HL-60 (cell line): Measurements from ENCODE around the gene HES4.

ENCODE experiments used
- DNase-seq, 2 experiments: peaks; one replicate each; pipeline ENCODE4 v3.0.0-alpha.2; 2010 to 2020; ENCODE audit warnings: low read depth in 1 of 2, low spot score in 1 of 2
- H3K27ac ChIP-seq: fragments of 250-450 bp; sonication (Bioruptor Pico); replicated peaks from 2 replicates; pipeline ENCODE4 v1.5.1; 2020; ENCODE audit warnings: mild to moderate bottlenecking, moderate library complexity
- H3K27me3 ChIP-seq: fragments of 250-450 bp; sonication (Bioruptor Pico); 2 replicates; pipeline ENCODE4 v1.5.1; 2021; ENCODE audit warnings: mild to moderate bottlenecking, moderate library complexity; ENCODE audit not compliant: insufficient read depth, poor library complexity, severe bottlenecking
- H3K4me3 ChIP-seq: replicated peaks from 2 replicates; pipeline ENCODE4 v1.5.1; 2011; ENCODE audit warnings: mild to moderate bottlenecking, control low read depth, low read length; ENCODE audit not compliant: insufficient read depth
- GABPA ChIP-seq: IDR thresholded peaks from 2 replicates; pipeline ENCODE4 v1.6.1; 2012; ENCODE audit warnings: low read depth
- POLR2AphosphoS5 ChIP-seq: IDR thresholded peaks from 2 replicates; pipeline ENCODE4 v1.6.1; 2012; ENCODE audit warnings: low read depth
- SPI1 ChIP-seq: IDR thresholded peaks from 2 replicates; pipeline ENCODE4 v1.6.1; 2012; ENCODE audit warnings: low read depth, mild to moderate bottlenecking, borderline replicate concordance
- TF ChIP-seq, protein P1 (sequence below): IDR thresholded peaks from one replicate; pipeline ENCODE4 v1.5.1; 2011; ENCODE audit warnings: low read length, control low read depth, inconsistent platforms; ENCODE audit not compliant: insufficient read depth
- TF ChIP-seq, protein P2 (sequence below): IDR thresholded peaks from 2 replicates; pipeline ENCODE4 v1.6.1; 2012; ENCODE audit warnings: low read depth; ENCODE audit not compliant: insufficient replicate concordance

Gene HES4

DNA sequence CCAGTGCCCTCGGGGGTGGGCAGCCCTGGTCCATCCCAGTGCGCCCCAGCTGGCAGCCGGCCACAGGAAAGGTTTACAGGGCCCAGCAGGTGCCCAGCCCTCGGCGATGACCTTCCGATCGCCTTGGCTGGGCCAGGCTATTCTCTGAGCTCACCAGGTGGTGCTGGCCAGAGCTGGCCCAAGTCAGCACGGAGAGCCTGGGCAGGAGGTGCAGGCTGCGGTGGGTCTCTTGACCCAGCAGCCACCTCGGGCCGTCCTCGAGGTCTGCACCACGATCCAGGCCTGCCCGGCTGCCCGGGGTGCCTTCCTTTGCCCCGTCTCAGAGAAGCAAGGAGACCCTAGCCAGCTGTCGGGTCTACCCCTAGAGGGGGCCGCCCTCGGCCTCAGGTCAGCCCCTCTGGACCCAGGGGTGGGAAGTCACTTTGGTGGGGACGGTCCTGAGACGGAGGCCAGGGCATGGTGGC is 18.4 kb downstream of the HES4 start:
- Histone ChIP-seq H3K27ac (no peak overlapping the region), H3K4me3 (no peak overlapping the region), H3K27me3 (peaks cover 34% of the 10 kb centered on the region)
- TF ChIP-seq POLR2AphosphoS5: no peak
- TF ChIP-seq SPI1: no peak
- TF ChIP-seq, protein P1, sequence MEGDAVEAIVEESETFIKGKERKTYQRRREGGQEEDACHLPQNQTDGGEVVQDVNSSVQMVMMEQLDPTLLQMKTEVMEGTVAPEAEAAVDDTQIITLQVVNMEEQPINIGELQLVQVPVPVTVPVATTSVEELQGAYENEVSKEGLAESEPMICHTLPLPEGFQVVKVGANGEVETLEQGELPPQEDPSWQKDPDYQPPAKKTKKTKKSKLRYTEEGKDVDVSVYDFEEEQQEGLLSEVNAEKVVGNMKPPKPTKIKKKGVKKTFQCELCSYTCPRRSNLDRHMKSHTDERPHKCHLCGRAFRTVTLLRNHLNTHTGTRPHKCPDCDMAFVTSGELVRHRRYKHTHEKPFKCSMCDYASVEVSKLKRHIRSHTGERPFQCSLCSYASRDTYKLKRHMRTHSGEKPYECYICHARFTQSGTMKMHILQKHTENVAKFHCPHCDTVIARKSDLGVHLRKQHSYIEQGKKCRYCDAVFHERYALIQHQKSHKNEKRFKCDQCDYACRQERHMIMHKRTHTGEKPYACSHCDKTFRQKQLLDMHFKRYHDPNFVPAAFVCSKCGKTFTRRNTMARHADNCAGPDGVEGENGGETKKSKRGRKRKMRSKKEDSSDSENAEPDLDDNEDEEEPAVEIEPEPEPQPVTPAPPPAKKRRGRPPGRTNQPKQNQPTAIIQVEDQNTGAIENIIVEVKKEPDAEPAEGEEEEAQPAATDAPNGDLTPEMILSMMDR: no peak
- TF ChIP-seq, protein P2, sequence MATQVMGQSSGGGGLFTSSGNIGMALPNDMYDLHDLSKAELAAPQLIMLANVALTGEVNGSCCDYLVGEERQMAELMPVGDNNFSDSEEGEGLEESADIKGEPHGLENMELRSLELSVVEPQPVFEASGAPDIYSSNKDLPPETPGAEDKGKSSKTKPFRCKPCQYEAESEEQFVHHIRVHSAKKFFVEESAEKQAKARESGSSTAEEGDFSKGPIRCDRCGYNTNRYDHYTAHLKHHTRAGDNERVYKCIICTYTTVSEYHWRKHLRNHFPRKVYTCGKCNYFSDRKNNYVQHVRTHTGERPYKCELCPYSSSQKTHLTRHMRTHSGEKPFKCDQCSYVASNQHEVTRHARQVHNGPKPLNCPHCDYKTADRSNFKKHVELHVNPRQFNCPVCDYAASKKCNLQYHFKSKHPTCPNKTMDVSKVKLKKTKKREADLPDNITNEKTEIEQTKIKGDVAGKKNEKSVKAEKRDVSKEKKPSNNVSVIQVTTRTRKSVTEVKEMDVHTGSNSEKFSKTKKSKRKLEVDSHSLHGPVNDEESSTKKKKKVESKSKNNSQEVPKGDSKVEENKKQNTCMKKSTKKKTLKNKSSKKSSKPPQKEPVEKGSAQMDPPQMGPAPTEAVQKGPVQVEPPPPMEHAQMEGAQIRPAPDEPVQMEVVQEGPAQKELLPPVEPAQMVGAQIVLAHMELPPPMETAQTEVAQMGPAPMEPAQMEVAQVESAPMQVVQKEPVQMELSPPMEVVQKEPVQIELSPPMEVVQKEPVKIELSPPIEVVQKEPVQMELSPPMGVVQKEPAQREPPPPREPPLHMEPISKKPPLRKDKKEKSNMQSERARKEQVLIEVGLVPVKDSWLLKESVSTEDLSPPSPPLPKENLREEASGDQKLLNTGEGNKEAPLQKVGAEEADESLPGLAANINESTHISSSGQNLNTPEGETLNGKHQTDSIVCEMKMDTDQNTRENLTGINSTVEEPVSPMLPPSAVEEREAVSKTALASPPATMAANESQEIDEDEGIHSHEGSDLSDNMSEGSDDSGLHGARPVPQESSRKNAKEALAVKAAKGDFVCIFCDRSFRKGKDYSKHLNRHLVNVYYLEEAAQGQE: no peak
- DNase-seq: no peak

DNA sequence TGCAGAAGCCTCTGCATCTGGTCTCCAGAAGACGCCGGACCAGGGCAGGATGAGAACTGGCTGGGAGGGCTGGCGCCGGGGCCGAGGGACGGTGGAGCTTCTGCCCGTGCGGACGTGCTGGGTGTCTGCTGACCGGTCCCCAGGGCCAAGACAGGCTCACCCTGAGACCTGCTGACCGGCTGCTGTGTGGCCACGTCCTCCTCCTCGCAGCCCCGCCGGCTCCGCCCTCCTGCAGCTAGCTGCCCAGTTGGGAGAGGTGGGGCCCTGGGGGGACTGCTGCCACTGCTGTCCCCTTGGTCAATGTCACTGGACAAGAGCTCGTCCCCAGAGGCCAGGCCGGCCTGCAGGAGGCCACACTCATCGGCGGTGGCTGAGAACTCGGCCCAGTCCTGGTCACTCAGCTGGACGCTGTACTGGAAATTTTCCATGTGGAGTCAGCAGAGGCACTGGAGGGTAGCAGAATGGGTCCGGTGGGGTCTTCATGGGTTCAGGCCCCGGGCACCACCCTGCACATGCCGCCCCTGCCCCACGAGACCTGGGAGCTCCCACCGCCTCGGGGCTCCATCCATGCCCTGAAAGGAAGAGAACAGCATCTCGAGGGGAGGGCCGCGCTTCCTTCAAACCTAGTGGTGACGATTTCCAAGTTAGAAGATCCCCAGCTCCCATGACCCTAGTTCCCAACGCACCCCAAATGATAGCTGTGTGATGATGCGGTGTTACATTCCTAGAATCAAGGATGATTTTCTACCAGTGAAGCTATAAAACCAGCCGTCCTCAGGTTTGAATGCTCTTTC is 19.1 kb downstream of the HES4 start:
- no peak overlapping the region for H3K27ac ChIP-seq
- no peak for DNase-seq
- no peak overlapping the region for H3K4me3 ChIP-seq
- no peak for TF ChIP-seq GABPA
- TF ChIP-seq, protein P1: no peak
- peaks cover 34% of the 10 kb centered on the region for H3K27me3 ChIP-seq

DNA sequence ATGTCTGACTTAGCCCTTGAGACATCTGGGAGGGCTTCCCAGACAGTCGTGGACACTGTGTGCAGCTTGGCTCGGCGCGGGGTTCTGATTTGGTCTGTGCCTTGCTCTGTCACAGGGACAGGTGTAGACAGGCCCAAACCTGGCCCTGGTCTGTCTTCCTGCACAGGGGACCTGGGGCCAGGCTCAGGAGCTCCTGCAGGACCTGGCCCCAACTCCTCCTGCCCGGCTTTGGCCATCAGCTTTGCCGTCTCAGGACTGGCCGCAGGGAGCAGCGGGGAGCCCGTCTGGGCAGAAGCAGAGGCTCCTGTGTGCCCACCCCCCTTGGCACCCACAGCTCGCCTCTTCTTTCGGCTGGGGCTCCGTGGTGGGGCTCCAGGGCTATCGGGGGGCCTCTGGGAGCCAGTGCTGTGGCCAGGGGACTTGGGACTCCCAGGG is 19.7 kb downstream of the HES4 start:
- Histone ChIP-seq H3K4me3 (no peak overlapping the region), H3K27me3 (peaks cover 34% of the 10 kb centered on the region), H3K27ac (no peak overlapping the region)
- DNase-seq: no peak
- TF ChIP-seq POLR2AphosphoS5 (no peak), GABPA (no peak), SPI1 (no peak)
- TF ChIP-seq, protein P1: no peak
- TF ChIP-seq, protein P2: no peak

DNA sequence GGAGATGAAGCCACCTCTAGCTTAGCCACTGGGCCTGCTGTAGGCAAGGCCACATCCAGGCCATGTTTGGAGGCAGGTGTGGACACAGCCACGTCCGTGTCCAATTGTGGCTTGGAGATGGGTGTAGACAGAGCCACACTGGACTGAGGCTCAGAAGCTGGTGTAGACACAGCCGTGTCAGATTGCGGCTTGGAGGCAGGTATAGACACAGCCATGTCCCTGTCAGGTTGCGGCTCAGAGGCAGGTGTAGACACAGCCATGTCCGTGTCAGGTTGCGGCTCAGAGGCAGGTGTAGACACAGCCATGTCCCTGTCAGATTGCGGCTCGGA is 20.2 kb downstream of the HES4 start:
- no peak for DNase-seq
- H3K4me3 ChIP-seq: no peak overlapping the region
- no peak for TF ChIP-seq SPI1
- TF ChIP-seq GABPA: no peak
- TF ChIP-seq, protein P2: no peak
- TF ChIP-seq POLR2AphosphoS5: no peak
- TF ChIP-seq, protein P1: no peak
- peaks cover 33% of the 10 kb centered on the region for H3K27me3 ChIP-seq
- H3K27ac ChIP-seq: no peak overlapping the region
